Naive thymus-derived CD4-positive, alpha-beta T cell (primary cell): Measurements from ENCODE around the gene TMEM236. TPM values are rescaled to one million over a fixed set of nuclear protein-coding genes. Genes with fewer than 3 reads are reported as not detected.

Experiments used
- ATAC-seq: fragments of 150-1000 bp; cut with Tn5 transposase; 2 replicates; pipeline ENCODE4 v1.10.0; 2021; ENCODE audit warnings: mild to moderate bottlenecking, moderate library complexity
- CTCF ChIA-PET: fragments of 350-600 bp; sonication (Branson Sonifier 250); formaldehyde crosslinking; loops from one replicate; lab custom pipeline; 2021; ENCODE audit warnings: antibody characterized with exemption; lab: Charles Lee
- POLR2A ChIA-PET: fragments of 350-600 bp; sonication (Branson Sonifier 250); formaldehyde crosslinking; loops from one replicate; lab custom pipeline; 2021; ENCODE audit warnings: antibody characterized with exemption, inconsistent platforms; lab: Charles Lee
- DNase-seq, 9 donors: peaks; one replicate each; pipeline versions ENCODE4 v3.0.0 to v3.0.0-alpha.2; 2020 to 2022; ENCODE audit warnings: mixed read lengths in 1 of 9
- H3K27ac ChIP-seq: one replicate; pipeline ENCODE4 v1.7.0; 2013; ENCODE audit warnings: mild to moderate bottlenecking, low read depth, low read length, moderate library complexity
- H3K27me3 ChIP-seq, 2 donors: one replicate each; pipeline ENCODE4 v1.7.0; 2013; ENCODE audit warnings: low read length in 2 of 2, mild to moderate bottlenecking in 2 of 2, moderate library complexity in 2 of 2; ENCODE audit not compliant: control insufficient read depth in 2 of 2, insufficient read depth in 2 of 2
- H3K36me3 ChIP-seq, 3 experiments: 1 replicate in 2 of 3; 2 replicates in 1 of 3; pipeline ENCODE4 v1.7.0; 2013; ENCODE audit warnings: low read length in 3 of 3, mild to moderate bottlenecking in 3 of 3, moderate library complexity in 1 of 3; ENCODE audit not compliant: insufficient read depth in 3 of 3, control insufficient read depth in 2 of 3
- H3K4me1 ChIP-seq, 2 donors: one replicate each; pipeline ENCODE4 v1.7.0; 2013; ENCODE audit warnings: low read length in 2 of 2, mild to moderate bottlenecking in 2 of 2, moderate library complexity in 1 of 2; ENCODE audit not compliant: control insufficient read depth in 2 of 2, insufficient read depth in 2 of 2
- H3K4me3 ChIP-seq: 2 replicates; pipeline ENCODE4 v1.7.0; 2013; ENCODE audit warnings: mild to moderate bottlenecking, low read length
- H3K9me3 ChIP-seq, 3 experiments: 1 replicate in 2 of 3; 2 replicates in 1 of 3; pipeline ENCODE4 v1.7.0; 2013; ENCODE audit warnings: low read length in 3 of 3; ENCODE audit not compliant: control insufficient read depth in 2 of 3
- H3K27ac Mint-ChIP-seq, 9 donors: one replicate each; pipeline ENCODE4 v1.8.0; 2020 to 2022; ENCODE audit warnings: mixed read lengths in 9 of 9, mild to moderate bottlenecking in 8 of 9, moderate library complexity in 5 of 9, inconsistent platforms in 2 of 9
- H3K27me3 Mint-ChIP-seq, 5 donors: one replicate each; pipeline ENCODE4 v1.8.0; 2021 to 2022; ENCODE audit warnings: mixed read lengths in 5 of 5, mild to moderate bottlenecking in 1 of 5
- H3K36me3 Mint-ChIP-seq, 5 donors: one replicate each; pipeline ENCODE4 v1.8.0; 2020 to 2022; ENCODE audit warnings: mixed read lengths in 5 of 5, mild to moderate bottlenecking in 3 of 5, inconsistent platforms in 1 of 5
- H3K4me1 Mint-ChIP-seq, 7 donors: one replicate each; pipeline ENCODE4 v1.8.0; 2020 to 2022; ENCODE audit warnings: mixed read lengths in 7 of 7, mild to moderate bottlenecking in 3 of 7, inconsistent platforms in 1 of 7
- H3K4me3 Mint-ChIP-seq, 10 donors: one replicate each; pipeline ENCODE4 v1.8.0; 2020 to 2022; ENCODE audit warnings: mild to moderate bottlenecking in 10 of 10, mixed read lengths in 10 of 10, moderate library complexity in 6 of 10, inconsistent platforms in 2 of 10
- H3K9me3 Mint-ChIP-seq, 11 donors: one replicate each; pipeline ENCODE4 v1.8.0; 2020 to 2022; ENCODE audit warnings: mixed read lengths in 11 of 11, mild to moderate bottlenecking in 4 of 11, inconsistent platforms in 1 of 11, moderate library complexity in 1 of 11
- intact Hi-C, 2 donors: fragments of 100-400 bp; cut with micrococcal nuclease; formaldehyde crosslinking; loops; one replicate each; pipeline ENCODE4 v1.15.1; 2023
- polyA plus RNA-seq, 2 donors: library from polyadenylated mRNA; unstranded; fragments of 300-500 nt; fragmentation: Illumina TruSeq; gene quantifications; one replicate each; pipeline ENCODE4 v1.2.3, GENCODE V29; 2021
- total RNA-seq, 6 experiments: library from RNA in 5 of 6; stranded (reverse) in 5 of 6; gene quantifications; 1 replicate in 5 of 6; 2 replicates in 1 of 6; pipeline ENCODE4 v1.2.3 and lab custom pipeline; 2021 to 2026

TMEM236 gene
- total and polyA plus RNA-seq, 7 experiments from 2014 or later: 0.02 to 0.12 (median 0.05) TPM; not detected in 4

- H3K9me3 Mint-ChIP-seq: peaks cover 0 to 6% (median 0%) of the 10 kb centered on the region in 11 donors
- peaks cover 0 to 2% (median 0%) of the 10 kb centered on the region in 7 donors for H3K4me1 Mint-ChIP-seq
- no peak overlapping the region for H3K4me3 ChIP-seq
- no peaks in the 10 kb centered on the region for H3K27me3 ChIP-seq
- no peak overlapping the region for H3K27ac Mint-ChIP-seq
- H3K9me3 ChIP-seq: no peaks in the 10 kb centered on the region
- POLR2A ChIA-PET: no interaction called here
- no peak overlapping the region for H3K4me3 Mint-ChIP-seq
- H3K36me3 ChIP-seq: no peaks in the 10 kb centered on the region
- H3K27ac ChIP-seq: no peak overlapping the region
- CTCF ChIA-PET: no interaction called here
- no peak for DNase-seq
- H3K36me3 Mint-ChIP-seq: no peaks in the 10 kb centered on the region
- no peak for ATAC-seq
- H3K27me3 Mint-ChIP-seq: peaks cover 0 to 8% (median 4%) of the 10 kb centered on the region in 5 donors
- no peaks in the 10 kb centered on the region for H3K4me1 ChIP-seq
- intact Hi-C loops: no loop called here
Observed at GRCh38 chr10:17802350-17802749, 50.3 kb downstream of the TMEM236 start.

DNA sequence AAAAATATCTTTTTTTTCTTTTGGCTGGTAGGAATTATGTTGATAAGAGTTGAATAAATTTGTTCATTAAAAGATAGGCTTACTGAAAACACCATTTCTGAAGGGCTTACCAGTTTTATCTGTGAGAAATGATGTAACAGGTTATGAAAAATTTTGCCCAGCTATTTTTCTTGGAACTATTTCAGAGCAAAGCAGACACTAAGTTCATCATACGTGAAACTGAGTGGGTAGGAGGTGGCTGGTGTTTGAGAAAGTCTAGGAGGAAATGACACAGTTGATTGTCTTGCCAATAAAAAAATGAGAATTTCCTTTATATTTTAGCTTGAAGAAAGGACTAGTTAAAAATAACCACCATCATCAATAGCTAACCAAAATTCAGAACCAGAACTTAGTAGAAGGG lies 51.0 kb downstream of the TMEM236 start:
- DNase-seq (no peak), ATAC-seq (no peak)
- no peak overlapping the region for H3K4me3 Mint-ChIP-seq
- ChIA-PET POLR2A (no interaction called here), CTCF (no interaction called here)
- Histone ChIP-seq H3K9me3 (no peaks in the 10 kb centered on the region), H3K27ac (no peak overlapping the region), H3K4me3 (no peak overlapping the region), H3K4me1 (no peaks in the 10 kb centered on the region), H3K27me3 (no peaks in the 10 kb centered on the region), H3K36me3 (no peaks in the 10 kb centered on the region)
- H3K4me1 Mint-ChIP-seq: peaks cover 0 to 2% (median 0%) of the 10 kb centered on the region in 7 donors
- H3K27ac Mint-ChIP-seq: no peak overlapping the region
- intact Hi-C loops: no loop called here
- H3K9me3 Mint-ChIP-seq: peaks cover 0 to 6% (median 0%) of the 10 kb centered on the region in 11 donors
- H3K27me3 Mint-ChIP-seq: peaks cover 0 to 8% (median 4%) of the 10 kb centered on the region in 5 donors
- H3K36me3 Mint-ChIP-seq: no peaks in the 10 kb centered on the region

GRCh38 chr10:17805330-17805729 lies 53.3 kb downstream of the TMEM236 start:
- Histone ChIP-seq H3K27ac (no peak overlapping the region), H3K4me1 (no peaks in the 10 kb centered on the region), H3K4me3 (no peak overlapping the region), H3K27me3 (no peaks in the 10 kb centered on the region), H3K9me3 (no peaks in the 10 kb centered on the region), H3K36me3 (no peaks in the 10 kb centered on the region)
- POLR2A ChIA-PET: no interaction called here
- intact Hi-C loops: no loop called here
- ATAC-seq (no peak), DNase-seq (no peak)
- H3K9me3 Mint-ChIP-seq: peaks cover 0 to 6% (median 0%) of the 10 kb centered on the region in 11 donors
- peaks cover 11 to 23% (median 12%) of the 10 kb centered on the region in 5 donors for H3K27me3 Mint-ChIP-seq
- no peak overlapping the region for H3K27ac Mint-ChIP-seq
- no peak overlapping the region for H3K4me3 Mint-ChIP-seq
- CTCF ChIA-PET: no interaction called here
- H3K36me3 Mint-ChIP-seq: no peaks in the 10 kb centered on the region
- H3K4me1 Mint-ChIP-seq: peaks cover 0 to 7% (median 0%) of the 10 kb centered on the region in 7 donors

- CTCF ChIA-PET: no interaction called here
- H3K4me3 ChIP-seq: no peak overlapping the region
- Mint-ChIP-seq H3K4me3 (no peak overlapping the region), H3K27me3 (peaks cover 14 to 27% (median 15%) of the 10 kb centered on the region in 5 donors), H3K36me3 (no peaks in the 10 kb centered on the region), H3K4me1 (peaks cover 0 to 7% (median 0%) of the 10 kb centered on the region in 7 donors), H3K27ac (no peak overlapping the region), H3K9me3 (peaks cover 0 to 6% (median 0%) of the 10 kb centered on the region in 11 donors)
- H3K27ac ChIP-seq: no peak overlapping the region
- no peaks in the 10 kb centered on the region for H3K9me3 ChIP-seq
- H3K27me3 ChIP-seq: no peaks in the 10 kb centered on the region
- DNase-seq (peak in 1 of 9 donors; percentile 23), ATAC-seq (peak; percentile 74)
- no peaks in the 10 kb centered on the region for H3K4me1 ChIP-seq
- H3K36me3 ChIP-seq: no peaks in the 10 kb centered on the region
- POLR2A ChIA-PET: no interaction called here
- intact Hi-C loops: no loop called here
Observed at GRCh38 chr10:17805921-17806577, 54.0 kb downstream of the TMEM236 start.

DNA sequence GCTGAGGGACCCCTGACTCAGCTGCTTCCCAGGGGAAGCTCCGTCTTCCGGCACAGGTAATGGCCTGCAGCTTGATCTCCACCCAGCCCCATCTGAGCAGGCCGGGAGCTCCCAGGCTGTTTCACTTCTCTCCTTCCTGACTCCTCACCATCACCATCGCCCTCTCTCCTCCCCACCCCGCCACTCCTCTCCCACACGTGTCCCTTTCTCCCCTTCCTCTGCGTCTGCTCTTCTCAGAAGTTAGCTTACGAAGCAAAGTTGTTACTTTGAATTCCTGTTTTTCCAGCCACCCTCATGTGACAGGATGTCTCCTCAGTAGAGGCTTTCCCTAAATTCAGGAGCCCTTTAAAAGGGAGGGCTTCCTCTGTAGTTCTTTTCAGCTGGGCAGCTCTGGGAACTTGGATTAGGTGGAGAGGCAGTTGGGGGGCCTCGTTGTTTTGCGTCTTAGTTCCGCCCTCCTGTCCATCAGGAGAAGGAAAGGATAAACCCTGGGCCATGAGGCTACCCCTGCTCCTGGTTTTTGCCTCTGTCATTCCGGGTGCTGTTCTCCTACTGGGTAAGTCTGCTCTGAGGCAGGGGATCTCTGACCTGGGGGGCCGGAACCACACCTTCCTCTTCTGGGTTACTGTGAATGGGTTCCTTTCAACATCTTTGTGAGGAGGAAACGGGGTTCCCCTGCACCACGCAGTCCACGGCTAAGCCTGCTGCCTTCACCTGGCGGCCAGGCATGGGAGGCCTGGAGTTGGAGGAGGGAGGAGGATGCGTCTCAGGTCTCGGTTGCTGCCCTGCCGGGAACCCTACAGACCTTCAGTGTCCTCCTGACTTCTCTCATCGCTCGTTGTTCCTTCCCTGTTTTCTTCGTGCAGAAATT lies 57.2 kb downstream of the TMEM236 start, which contains the start of gene MRC1:
Gene MRC1 (plus strand): TSS at position 378 of the 871 bp plus-strand sequence. CDS start 118 bp downstream, at position 496.
- peaks cover 15 to 46% (median 26%) of the 10 kb centered on the region in 5 donors for H3K27me3 Mint-ChIP-seq
- H3K36me3 Mint-ChIP-seq: no peaks in the 10 kb centered on the region
- Histone ChIP-seq H3K27ac (no peak within 1 kb of the TSS), H3K27me3 (no peaks in the 10 kb centered on the region), H3K4me3 (no peak within 1 kb of the TSS), H3K9me3 (no peaks in the 10 kb centered on the region), H3K4me1 (no peaks in the 10 kb centered on the region), H3K36me3 (no peaks in the 10 kb centered on the region)
- ChIA-PET POLR2A (no interaction called here), CTCF (no interaction called here)
- intact Hi-C loops: no loop called here
- no peak for DNase-seq
- peaks cover 0 to 6% (median 0%) of the 10 kb centered on the region in 11 donors for H3K9me3 Mint-ChIP-seq
- no peak within 1 kb of the TSS for H3K4me3 Mint-ChIP-seq
- peak; percentile 29 for ATAC-seq
- H3K4me1 Mint-ChIP-seq: peaks cover 0 to 7% (median 0%) of the 10 kb centered on the region in 7 donors
- no peak within 1 kb of the TSS for H3K27ac Mint-ChIP-seq

DNA sequence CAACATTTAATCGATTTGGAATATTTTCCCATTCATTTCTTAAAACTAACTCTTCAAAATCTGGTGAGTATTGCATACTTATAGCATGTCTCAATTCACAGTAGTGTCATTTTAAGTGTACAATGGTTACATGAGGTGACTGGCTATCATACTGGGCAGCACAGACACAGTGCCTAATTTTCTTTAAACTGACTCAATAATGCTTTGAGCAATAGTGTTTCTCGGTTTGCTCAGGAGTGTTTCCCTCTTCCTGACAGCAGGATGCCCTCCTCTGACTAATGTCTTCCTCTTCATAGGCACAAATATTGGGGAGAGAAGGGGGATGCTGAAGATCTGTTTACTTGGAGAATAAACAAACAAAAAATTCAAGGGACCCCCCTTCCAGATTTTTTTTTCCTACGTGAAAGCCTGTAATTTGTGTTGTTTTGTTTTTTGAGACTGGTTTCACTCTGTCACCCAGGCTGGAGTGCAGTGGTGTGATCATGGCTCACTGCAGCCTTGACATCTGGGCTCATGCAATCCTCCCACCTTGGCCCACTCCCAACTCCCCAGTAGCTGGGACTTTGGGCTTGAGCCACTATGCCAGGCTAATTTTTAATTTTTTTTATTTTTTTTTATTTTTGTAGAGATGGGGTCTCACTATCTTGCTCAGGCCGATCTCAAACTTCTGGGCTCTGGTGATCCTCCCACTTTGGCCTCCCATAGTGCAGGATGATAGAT lies 59.3 kb downstream of the TMEM236 start:
- H3K9me3 Mint-ChIP-seq: no peaks in the 10 kb centered on the region
- no peaks in the 10 kb centered on the region for H3K9me3 ChIP-seq
- H3K27ac ChIP-seq: no peak overlapping the region
- H3K4me1 Mint-ChIP-seq: peaks cover 0 to 9% (median 0%) of the 10 kb centered on the region in 7 donors
- POLR2A ChIA-PET: no interaction called here
- intact Hi-C loops: no loop called here
- CTCF ChIA-PET: no interaction called here
- no peak overlapping the region for H3K4me3 Mint-ChIP-seq
- no peaks in the 10 kb centered on the region for H3K27me3 ChIP-seq
- DNase-seq (no peak), ATAC-seq (no peak)
- no peaks in the 10 kb centered on the region for H3K36me3 Mint-ChIP-seq
- no peaks in the 10 kb centered on the region for H3K4me1 ChIP-seq
- H3K4me3 ChIP-seq: no peak overlapping the region
- H3K27ac Mint-ChIP-seq: no peak overlapping the region
- peaks cover 15 to 59% (median 30%) of the 10 kb centered on the region in 5 donors for H3K27me3 Mint-ChIP-seq
- no peaks in the 10 kb centered on the region for H3K36me3 ChIP-seq
